Measurements from ENCODE around the gene CEP131.

The CEP131 gene

DNA sequence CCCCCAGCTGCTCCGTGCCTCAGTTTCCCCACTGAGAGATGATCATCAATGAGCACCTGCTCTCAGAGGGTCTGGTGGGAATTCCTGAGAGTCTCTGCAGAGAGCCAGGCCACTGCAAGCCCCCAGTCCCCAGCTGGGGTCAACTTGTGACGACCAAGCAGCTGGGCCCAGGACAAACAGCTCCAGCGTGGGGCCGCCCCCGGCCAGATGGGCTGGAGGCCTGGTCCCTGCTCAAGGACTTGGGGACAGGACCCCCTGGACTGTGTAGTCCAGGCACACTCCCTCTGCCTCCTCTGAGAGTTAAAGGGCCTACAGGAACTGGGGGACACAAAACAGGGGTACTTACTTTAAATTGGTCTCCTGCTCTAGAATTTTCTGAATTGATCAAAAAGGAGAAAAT lies 40.2 kb downstream of the CEP131 start:
- DNase-seq, result no peak

DNA sequence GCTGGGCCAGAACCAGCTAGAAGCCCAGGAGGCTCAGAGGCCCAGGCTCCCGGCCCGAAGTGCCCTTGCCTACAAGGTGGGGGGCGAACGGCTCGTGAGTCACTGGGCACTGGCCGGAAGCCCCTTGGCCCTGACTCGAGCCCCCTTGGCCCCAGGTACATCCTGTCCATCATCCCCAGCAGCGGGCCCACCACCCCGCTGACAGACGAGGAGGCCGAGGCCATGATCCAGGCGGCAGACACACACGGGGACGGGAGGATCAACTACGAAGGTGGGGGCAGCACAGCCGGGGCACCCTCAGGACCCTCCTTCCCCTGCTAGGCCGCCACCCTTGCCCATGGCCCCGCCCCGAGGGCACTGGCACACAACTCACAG lies 41.0 kb downstream of the CEP131 start:
- no peak for DNase-seq

DNA sequence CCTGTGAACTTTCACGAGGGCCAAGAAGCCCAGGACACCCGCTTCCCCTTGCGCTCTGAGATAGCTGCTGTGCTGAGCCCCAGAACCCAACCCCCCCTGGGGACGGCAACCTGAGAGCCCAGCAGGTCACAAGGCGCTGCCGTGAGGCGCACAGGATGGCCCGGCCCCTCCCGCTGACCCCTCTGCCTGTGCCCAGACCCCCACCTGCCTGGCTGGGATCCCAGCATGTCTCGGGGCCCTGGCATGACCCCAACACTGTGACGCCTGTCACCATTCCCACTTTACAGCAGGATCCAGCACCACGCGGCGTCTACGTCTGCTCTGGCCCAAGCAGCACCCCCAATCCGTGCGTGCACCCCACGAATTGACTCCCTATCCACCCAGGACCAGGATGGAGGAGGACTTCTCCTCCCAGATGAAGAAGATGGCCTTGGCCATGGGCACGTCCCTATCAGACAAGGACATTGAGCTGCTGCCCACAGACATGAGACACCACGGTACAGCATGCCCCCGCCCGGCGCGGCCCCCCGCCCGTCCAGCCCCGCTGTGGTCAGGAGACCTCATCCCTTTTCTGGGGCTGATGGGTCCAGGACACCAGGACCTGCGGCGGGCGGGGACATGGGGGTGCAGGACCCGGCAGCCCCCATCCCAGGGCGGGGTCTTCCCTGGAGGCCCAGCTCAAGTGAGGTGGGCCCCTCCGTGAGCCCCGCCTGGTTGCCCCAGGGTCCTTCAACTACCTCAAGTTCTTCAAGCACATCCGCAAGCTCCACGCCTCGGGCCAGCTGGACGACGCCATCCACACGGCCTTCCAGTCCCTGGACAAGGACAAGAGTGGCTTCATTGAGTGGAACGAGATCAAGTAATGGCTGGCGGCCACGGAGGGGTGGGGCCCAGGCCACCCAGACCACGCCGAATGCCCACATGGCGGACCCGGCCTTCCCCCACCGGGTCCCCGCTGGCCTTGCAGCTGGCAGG lies 41.6 kb downstream of the CEP131 start:
- DNase-seq, result no peak

DNA sequence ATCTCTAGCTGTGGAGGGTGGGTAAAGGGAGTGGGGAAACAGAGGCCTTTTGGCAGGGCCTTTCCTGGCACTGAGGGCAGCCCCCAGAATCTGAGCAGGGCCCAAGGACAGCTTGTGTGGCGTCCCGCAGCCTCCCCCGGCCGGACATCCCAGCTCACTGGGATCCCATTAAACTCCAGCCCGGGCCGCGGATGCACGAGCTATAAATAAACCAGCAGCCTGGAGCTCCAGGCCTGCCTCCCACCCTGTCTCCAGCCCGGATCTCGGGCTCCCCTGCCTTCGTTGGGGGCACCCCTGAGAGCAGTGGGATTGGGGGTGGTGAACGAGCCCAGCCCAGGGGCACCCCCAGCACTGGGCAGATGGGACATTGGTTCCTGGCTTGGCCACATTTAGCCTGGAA lies 42.9 kb downstream of the CEP131 start:
- DNase-seq, result no peak

DNA sequence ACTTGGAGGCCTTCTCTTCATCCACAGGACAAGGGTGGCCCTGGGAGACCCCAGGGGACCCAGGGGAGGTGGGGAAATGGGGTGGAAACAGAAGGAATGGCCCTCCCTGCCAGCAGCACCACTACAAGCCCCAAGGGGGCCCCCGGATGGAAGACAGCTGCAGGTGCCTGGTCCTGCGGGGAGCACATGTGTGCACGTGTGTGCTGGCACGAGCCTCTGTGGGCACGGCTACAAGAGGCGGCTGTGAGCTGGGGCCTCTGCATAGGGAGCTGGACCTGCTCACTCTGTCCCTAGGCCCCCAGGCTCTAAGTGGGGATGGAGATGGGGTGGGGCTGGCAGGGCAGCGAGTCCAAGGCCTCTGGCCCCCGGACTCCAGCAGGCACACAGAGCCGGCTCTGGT lies 43.5 kb downstream of the CEP131 start:
- DNase-seq, result no peak

DNA sequence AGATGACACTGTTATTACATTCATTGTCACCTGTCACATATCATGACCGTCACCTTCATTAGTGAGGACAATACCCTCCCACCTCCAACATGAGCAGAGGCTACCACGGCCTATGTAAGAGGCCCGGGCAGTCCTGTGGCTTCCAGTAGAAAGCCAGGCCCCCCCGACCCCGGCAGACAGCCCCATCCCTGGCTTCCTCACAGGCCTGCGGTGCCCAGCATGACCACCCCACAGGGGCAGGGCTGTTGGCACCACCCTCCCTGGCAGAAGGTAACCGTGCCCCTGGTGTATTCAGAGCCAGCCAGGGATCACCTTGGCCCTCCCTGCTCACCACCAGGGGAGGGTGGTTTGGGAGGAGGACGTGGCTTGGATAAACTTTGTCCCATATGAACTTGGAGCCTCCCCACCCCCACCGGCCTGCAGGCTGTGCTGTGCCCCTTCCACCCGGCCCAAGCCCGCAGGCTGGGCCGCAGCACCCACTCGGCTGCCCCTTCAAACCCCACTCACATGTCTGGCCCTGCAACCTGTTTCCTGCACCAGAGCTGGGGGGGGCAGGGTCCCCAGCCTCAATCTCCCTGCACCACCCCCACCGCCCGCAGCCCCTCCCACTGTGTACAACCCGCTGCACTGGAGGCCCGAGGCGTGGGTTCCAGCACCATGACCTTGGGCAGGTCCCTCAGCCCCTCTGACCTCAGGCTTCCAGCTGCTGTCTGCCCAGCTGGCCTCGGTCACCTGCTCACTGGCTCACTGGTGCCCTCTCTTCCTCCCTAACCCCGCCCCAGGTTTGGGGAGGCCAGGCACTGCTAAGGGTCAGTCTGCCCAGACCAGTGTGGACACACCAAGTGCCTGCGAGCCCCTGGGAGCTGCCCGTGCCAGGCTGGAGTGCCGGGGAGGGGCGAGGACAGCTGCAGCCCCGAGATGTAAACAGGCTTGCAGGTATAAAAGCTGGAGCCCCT lies 44.4 kb downstream of the CEP131 start:
- DNase-seq, result no peak

DNA sequence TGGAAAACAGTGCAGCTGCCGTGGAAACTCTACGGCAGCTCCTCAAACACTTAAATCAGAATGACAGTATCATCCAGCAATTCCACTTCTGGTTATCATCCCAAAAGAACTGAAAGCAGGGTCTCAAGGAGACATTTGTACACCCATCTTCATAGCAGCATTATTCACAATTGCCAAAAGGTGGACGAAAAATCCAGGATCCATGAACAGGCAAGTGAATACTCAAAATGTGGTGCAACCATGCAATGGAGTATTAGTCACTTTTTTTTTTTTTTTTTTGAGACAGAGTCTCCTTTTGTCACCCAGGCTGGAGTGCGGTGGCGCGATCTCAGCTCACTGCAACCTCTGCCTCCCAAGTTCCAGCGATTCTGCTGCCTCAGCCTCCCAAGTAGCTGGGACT lies 46.1 kb downstream of the CEP131 start:
- no peak for DNase-seq

DNA sequence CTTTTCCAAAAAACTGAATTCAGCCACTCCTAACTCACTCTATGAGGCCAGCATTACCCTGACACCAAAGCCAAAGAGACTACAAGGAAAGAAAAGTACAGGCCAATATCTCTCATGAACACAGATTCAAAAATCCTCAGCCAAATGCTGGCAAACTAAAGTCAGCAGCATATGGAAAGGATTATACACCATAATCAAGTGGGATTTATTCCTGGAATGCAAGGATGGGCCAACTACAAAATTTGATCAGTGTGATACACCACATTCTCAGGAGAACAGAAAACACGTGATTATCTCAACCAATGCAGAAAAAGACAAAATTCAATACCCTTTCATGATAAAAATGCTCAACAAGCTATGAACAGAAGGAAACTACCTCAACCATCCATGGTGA lies 49.0 kb downstream of the CEP131 start:
- DNase-seq, result no peak

DNA sequence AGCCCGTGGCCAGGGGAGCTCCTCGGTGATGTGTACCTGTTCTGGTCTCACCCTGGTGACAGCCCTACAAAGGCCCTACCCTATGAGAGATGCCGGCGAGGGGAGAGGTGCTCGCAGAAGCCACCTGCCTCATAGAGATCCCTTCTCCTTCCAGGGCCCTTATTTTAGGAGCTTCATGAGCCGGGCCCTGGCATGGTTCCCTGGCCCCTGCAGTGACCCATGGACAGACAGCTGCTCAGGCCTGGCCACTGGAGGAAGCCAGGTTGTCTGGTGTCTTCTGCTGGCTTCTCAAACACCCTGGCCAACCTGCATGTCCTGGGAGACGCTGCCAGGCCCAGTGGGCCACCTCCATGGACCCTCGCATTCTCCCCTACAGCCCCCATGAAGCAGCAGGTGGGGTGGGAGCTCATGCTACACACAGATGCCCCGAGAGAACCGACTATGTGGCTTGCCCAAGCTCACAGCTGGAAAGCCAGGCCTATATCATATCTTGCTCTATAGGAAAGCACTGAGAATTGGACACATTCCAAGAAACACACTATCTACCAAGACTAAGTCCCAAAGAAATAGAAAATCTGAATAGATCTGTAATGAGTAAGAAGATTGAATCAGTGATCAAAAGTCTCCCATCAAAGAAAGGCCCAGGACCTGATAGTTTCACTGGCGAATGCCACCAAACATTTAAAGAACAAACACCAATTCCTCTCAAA lies 49.6 kb downstream of the CEP131 start:
- no peak for DNase-seq

DNA sequence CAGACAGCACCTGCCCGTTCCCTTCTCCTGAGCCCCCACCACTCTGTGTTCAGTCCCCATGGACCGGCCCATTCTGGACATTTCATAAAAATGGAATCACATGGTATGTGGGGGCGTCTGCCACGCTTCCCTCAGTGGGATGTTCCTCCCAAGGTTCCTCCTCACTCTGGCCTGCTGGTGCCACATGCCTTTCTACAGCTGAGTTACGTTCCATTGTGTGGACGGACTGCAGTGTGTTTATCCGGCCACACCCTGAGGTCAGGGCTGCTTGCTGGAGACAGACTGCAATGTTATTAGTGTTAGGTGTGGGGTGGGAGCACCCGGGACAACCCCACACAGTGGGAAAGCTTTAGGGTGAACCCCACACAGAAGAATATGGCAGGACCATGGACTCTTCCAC lies 50.8 kb downstream of the CEP131 start:
- DNase-seq, result no peak

DNA sequence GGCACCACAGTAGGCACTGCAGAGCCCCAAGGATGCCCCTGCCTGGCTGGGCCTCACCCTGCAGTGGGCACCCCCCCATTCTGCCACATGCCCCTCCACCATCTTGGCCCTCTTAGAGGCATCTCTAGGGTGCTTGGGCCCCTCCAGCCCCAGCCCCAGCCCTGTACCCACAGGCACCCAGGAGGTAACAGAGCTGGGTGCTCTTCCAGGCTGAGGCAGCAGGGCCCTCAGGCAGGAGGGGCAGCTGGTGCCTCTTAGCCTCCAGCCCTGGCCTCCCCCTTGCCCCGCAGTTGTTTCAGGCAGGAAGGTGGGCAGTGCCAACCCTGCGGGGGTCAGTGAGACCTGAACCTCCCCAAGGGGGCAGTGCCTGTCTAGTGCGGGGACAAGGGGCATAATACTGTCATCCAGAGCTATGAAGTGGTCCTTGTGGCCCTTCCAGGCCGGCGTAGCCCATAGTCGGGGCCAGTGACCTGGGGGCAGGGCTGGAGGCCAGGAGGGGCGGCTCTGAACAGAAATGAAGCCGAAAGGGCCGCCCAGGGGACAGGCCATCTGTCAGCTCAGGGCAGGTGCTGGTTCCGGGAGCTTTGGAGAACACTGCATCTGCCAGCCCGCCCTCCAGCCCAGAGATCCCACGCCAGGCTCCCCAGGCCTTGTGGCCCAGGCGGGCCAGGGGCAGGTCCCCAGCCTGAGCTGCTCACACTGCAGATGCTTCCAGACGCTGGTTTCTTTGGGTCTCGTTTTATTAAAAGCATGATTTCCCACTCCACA lies 51.9 kb downstream of the CEP131 start:
- no peak for DNase-seq

DNA sequence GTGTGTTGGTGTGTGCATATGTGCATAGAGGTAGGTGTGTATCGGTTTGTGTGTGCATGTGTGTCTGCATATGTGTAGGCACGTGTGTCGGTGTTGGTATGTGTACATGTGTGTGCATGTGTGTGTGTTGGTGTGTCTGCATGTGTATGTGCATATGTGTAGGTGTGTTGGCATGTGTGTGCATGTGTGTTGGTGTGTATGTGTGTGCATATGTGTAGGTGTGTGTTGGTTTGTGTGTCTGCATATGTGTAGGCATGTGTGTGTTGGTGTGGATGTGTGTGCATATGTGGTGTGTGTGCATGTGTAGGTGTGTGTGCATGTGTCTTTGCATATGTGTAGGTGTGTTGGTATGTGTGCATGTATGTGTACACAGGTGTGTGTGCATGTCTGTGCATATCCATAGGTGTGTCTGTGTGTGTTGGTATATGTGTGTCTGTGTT lies 52.9 kb downstream of the CEP131 start:
- DNase-seq, result no peak

DNA sequence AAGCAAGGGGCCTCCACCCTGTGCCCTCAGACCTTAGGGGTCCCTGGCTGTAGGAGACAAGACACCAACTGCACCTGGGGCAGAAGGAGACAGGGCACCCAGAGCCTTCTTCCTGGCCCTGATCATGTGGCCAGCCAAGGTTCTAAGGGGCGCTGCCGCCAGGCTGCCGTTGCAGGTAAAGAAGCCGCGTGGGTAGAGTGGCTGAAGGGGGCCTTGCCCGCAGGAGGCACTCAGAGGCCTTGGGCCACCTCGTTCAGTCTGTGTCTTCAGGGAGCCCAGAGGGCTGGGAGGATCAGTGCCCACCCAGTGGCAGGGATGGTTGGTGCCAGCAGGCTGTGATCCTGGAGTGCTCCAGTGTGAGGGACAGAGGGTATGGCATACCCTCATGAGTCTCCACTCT lies 55.1 kb downstream of the CEP131 start:
- no peak for DNase-seq

DNA sequence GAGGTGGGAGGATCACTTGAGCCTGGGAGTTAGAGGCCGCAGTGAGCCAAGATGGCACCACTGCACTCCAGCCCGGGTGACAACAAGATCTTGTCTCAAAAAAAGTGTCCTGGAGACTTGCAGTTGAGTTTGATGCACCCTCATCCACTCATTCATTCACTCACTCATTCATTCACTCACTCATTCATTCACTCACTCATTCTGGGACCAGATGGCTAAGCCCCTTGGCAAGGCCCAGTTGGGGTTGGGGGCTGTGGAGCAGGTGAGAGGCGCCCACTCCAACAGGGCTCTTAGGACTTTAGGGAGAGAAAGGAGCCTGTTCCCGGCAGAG lies 55.6 kb downstream of the CEP131 start:
- no peak for DNase-seq

DNA sequence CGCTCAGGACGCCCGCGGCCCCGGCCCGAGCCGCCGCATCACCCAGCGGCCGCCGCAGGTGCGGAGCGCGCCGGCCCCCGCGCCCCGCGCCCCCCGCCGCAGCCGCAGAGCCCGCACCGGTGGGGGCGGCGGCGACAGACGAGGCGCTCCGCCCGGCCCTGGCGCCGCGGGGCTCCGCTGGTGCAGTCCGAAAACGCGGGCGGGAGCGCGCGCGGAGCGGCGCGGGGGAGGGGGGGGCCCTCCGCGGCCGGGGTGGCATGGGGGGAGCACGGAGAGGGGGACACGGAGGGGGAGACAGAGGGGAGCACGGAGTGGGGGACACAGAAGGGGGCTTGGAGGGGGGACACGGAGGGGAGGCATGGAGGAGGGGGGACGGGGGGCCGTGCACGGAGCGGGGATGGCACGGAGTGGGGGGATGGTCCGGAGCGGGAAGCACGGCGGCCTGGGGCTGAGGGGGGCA lies 56.7 kb downstream of the CEP131 start, which contains the start of gene AATK:
Gene AATK, minus strand, starts transcription at position 189 of the 460 bp plus-strand sequence. CDS start 229 bp downstream, outside the sequence.
- DNase-seq, result no peak

DNA sequence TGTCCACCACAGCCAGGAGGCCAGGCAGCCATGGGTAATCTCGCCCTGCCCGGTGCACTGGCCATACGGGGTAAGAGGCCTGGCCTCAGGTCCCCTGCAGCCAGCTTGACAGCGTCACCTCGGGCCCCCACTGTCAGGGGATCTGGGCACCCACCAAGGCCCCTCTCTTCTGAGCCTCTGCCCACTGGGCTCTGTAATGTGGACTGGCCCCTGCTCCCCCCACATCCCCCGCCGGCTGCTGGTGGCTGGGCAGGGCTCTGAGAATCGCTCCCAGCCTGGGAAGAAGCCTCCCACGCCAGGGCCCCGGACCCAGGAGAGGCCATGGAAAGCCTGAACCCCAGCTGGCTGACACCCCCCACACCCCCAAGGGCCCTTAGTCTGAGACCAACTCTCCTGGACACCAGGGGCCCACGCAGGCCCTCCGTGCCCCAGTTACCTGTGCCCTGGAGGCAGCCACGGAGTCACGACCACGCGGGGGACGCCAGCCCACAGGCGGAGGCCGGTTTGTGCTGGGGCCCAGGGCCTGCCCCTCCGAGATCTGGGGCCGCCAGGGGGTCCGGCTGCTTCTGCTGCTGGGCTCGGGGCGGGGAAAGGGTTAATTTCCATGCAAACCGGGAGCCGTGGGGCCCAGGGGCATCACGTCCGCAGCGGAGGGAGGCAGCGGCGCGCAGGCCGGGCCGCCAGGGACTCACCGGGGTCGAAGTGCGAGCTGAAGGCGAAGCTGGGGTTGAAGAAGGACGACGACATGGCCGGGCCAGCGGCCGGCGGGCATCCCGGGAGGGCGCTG lies 57.3 kb downstream of the CEP131 start, which contains the start of gene PVALEF:
Gene PVALEF, plus strand, starts transcription at position 262 of the 787 bp plus-strand sequence. CDS start 15,720 bp downstream, outside the sequence.
- no peak for DNase-seq

DNA sequence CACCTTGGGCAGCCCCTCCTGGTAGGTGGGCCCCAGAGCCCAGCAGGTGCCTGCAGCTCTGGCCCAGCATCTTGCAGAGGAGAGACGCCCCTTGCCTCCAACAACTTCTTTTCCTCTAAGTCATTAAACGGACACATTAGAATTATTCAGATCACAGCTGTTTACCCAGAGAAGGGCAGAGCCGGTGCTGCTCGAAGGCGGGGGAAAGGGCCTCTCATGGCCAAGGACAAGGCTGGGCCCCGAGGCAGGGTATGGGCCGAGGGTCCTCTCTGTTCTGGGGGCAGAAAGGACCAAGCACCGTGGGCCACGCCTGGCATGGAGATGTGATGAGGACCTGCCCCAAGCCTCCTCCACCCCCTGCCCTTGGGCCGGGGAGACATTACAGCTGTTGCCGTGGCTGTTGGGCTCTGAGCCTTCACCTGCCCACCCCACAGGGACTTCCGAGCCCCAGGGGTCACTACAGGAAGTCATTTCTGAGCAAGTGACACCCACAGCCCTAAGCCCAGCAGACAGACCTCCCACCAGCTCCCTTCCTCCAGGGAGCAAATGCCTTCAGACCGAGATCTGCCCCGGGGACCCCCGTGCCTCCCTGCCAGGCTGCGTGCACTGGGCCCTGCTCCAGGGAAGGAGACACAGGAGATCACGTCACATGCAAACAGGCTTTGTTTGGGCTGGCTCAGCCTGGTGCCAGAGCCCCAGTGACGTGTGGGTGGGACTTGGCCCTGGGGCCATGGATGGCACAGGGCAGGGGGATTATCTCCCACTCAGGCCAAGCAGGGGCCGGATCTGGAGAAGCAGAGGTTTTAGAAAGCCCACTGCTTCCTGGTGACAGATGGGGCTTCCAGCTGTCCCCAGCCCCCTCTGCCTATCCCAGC lies 58.2 kb downstream of the CEP131 start:
- no peak for DNase-seq

DNA sequence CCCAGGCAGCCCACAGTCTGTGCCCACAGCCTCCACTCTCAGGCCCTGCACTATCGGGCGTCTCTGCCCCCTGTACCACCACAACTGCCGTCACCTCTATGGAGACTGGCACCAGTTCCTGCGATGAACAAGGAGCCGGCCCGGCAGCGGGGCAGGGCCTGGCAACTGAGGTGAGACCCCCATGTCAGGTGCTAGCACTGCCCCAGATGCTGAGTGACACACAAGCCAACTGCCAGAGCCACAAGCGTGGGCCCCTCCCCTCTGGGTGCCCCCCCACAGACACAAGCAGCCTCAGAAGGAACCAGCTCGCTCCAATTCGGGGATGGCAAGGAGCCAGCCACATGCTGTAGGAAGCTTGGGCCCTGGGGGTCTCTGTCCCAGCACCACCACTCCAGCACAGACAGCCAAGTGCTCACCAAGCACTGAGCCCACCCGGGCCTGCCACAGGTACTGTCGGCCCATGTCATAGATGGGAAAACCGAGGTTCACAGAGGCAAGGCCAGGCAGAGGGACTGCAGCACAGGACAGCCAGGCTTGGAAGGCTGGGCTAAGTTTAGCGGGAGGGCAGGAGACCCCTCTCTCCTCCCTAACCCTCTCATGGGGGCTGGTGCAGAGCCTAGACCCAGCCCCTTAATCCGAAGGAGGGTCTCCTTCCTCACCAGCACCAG lies 58.9 kb downstream of the CEP131 start:
- no peak for DNase-seq

DNA sequence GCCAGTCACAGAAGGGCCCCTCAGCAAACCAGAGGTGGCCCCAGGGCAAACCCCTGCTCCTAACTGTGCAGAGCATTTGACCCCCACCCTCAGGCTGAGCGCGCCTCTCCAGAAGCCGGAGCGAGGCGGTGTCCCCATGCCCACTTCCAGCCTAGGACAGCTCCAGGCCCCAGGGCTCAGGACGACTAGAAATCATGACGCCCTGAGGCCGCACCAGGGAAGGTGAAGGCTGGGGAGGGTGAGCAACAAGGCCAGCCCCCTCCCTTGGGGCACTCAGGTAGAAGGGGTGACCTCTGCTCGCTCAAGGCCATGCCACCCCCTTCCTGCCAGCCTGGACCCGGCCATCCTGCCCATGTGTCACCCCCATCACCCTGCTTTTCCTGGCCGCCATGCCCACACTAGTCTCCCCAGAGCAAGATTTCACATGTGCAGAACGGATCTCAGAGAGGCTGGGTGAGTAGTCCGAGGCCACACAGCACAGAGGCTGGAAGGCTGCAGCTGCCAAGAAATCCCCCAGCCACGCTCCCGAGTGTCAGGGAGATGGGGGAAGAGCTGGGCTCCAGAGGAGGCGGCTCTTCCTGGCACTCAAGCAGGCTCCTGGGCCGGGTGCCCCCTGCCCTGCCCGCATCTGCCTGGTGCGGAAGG lies 59.6 kb downstream of the CEP131 start:
- DNase-seq, result no peak

Measured in NCI-H226 (cell line).